GM13977 (cell line): ENCODE measurements around the gene SVOP.

Experiments used
- DNase-seq: peaks from one replicate; pipeline ENCODE4 v3.0.0; 2012; ENCODE audit warnings: low spot score
- CTCF ChIP-seq: IDR thresholded peaks from 2 replicates; pipeline ENCODE4 v1.5.1; 2012; ENCODE audit warnings: mild to moderate bottlenecking, control low read depth; ENCODE audit not compliant: insufficient read depth; ENCODE audit errors: extremely low read depth, missing control alignments
- in situ Hi-C: fragments of 300-500 bp; cut with MboI; formaldehyde crosslinking; loops from one replicate; pipeline ENCODE4 v1.12.0; 2022; ENCODE audit warnings: low sequenced_read_pairs, low pct_unique_long_range_greater_than_20kb, mixed read lengths, inconsistent platforms; ENCODE audit not compliant: unreplicated experiment

SVOP gene

GRCh38 chr12:108955225-108955835 is 65.5 kb downstream of the SVOP start:
- no peak for DNase-seq
- TF ChIP-seq CTCF, result no peak
- in situ Hi-C loops, result loop anchor here (10.0 kb wide), 1 partner anchor 151 kb away; no protein-coding TSS in a partner anchor

- in situ Hi-C loops, result loop anchor here (10.0 kb wide), 1 partner anchor 146 kb away; no protein-coding TSS in a partner anchor
- TF ChIP-seq CTCF, result peak; percentile 89
- DNase-seq, result peak; percentile 58
These were observed 69.7 kb downstream of the SVOP start for GRCh38 chr12:108950991-108951739.

- TF ChIP-seq CTCF, result no peak
- DNase-seq, result no peak
- in situ Hi-C loops, result loop anchor here (10.0 kb wide), 1 partner anchor 145 kb away; no protein-coding TSS in a partner anchor
These were observed 70.9 kb downstream of the SVOP start for GRCh38 chr12:108949976-108950375.

GRCh38 chr12:108948367-108948766 is 72.5 kb downstream of the SVOP start:
- TF ChIP-seq CTCF, result no peak
- in situ Hi-C loops, result no loop called here
- DNase-seq, result no peak

GRCh38 chr12:108947097-108947496 is 73.8 kb downstream of the SVOP start:
- no peak for DNase-seq
- no peak for TF ChIP-seq CTCF
- in situ Hi-C loops, result no loop called here

GRCh38 chr12:108940138-108940537 is 80.7 kb downstream of the SVOP start:
- DNase-seq, result no peak
- TF ChIP-seq CTCF, result no peak
- in situ Hi-C loops, result no loop called here
